Stimulated activated CD8-positive, alpha-beta memory T cell treated with anti-CD3 and anti-CD28 coated beads, Interleukin-15, amount 100 ng/mL, for 4 hours (primary cell): ENCODE measurements around the gene CCDC93.

Experiments
- DNase-seq, 2 donors: peaks; one replicate each; pipeline ENCODE4 v3.0.0-alpha.2; 2020; ENCODE audit warnings: low read depth in 2 of 2

CCDC93 gene

GRCh38 chr2:117989854-117990438 is 23.9 kb downstream of the CCDC93 start:
- DNase-seq: no peak

- DNase-seq: no peak
These were observed 26.7 kb downstream of the CCDC93 start for GRCh38 chr2:117987121-117987520.

DNA sequence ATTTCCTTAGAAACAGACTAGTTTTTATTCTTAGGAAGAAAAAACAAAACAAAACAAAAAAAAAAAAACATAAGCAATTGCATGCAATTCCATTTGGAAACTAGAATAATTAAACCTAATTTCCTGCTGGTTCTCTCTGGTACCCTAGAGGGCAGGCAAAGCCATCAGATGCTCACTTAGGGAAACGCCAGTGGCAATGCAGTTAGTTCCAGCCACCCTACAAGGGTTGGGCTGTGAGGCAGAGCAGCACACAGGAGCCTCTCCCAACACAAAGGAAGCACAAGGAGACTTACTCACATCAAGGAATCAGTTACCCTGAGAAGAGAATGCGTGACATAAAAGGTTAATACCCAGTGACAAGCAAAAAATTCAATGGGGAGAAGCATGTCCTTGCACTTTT is 28.8 kb downstream of the CCDC93 start:
- DNase-seq: no peak

DNA sequence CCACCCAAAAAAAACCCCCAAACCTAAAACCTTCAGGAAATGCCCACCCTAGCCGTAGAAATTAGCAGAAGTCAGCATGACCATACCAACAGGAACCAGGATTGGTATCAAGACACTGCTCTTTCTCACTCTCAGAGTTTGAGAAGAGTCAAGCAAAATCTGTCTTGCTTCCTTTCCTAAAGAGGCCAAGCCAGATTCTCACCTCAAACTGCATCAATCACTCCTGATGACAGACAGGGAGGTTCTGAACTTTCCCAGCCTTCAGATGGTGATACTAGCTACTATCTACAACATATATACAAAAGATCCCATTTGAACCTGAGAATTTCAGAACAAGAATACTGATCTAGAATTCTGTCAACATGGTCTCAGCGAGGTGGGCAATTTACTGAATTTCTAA is 29.7 kb downstream of the CCDC93 start:
- no peak for DNase-seq

DNA sequence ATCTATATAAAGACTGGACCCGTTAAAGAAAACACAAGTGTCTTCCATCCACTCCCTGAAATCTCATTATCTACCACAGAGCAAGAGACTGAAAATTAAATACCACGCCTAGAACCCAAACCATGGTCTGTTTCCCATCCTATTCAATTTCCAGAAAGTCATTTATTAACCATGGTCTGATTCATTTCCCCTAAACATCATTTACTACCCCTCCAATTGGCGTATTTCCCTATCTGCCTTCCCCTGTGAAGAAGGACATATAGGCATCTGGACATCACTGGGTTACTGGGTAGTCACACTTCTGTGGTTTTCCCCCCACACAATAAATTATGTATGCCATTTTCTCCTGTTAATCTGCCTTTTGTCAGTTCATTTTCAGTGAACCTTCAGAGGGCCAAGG is 30.8 kb downstream of the CCDC93 start:
- DNase-seq: no peak

DNA sequence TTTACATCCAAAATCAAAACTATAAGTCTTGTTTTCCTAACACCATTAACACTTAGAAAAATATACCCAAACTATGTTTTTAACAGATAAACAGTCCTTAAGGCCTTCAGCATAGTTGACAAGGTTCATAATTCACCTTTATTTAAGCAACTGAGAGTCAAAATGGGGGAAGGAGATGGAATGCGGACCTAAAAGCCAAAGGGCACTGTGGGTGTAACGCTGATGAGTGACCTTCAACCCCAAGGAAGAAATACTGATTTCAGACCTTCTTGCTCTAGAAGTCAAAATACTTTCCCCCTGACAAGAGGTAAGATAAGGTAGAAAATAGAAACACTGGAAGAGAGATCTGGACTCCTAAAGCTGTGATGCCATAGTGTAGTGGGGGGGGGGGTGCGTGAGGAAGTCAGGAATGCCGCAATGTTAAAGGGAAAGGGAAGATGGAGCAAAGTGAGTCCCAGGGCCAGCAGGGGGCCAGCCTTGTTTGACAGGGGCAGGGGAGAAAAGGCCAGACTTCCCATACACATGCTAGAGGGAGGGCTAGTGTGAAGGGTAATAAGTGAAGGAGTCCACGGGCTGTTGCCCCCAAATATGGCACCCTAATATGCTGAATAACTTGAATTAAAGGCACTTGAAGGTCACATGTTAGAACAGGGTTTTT is 31.4 kb downstream of the CCDC93 start:
- no peak for DNase-seq

DNA sequence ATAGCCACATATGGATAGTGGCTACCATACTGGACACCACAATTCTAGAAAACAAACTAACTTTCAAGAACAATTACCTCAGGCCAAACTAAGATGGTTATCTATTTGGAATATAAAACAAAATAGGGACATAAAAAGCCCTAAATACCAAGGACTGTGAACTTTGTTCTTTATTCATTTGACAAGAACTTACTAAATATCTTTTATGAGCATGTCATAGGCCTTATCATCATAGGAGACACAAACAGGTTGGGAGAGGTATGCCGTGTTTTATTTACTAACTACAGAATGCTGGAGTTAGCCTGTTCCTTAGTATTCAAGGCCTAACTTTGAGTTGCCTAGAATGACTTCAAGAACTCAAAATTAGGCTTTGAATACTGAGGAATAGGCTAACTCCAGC is 32.1 kb downstream of the CCDC93 start:
- DNase-seq: no peak

DNA sequence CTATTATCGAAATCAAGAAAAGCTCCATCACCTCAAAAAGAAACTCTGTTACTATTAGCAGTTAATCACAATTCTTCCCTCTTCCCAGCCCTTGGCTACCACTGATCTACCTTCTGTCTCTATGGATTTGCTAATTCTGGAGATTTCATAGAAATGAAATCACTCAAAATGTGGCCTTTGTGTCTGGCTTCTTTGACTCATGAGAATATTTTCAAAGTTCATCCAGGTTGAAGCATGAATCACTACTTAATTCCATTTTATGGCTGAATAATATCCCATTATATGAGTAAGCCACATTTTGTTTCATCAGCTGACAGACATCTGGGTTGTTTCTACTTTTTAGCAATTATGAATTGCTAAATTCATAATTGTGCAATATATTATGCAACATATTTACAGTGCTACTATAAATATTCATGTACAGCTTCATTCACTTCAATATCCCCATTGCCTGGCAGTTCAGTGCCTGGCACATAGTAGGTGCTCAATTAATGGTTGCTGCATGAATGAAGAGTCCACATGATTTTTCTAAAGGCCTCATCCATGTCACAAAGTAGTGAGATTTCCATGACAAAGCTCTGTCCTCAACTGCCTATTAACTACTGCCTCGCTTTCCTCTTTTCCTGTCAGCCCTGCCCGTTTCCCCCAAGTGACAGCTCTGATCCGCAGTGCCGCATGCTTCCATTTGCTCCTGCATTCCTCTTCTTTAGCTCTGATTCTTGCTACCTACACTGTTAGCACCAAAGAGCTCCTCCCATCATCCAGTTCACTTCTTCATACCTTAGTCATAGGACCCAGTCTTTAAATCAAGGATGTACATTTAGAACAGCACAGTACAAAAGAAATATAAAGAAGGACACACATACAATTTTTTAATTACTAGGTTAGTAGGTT is 32.8 kb downstream of the CCDC93 start:
- DNase-seq: no peak

DNA sequence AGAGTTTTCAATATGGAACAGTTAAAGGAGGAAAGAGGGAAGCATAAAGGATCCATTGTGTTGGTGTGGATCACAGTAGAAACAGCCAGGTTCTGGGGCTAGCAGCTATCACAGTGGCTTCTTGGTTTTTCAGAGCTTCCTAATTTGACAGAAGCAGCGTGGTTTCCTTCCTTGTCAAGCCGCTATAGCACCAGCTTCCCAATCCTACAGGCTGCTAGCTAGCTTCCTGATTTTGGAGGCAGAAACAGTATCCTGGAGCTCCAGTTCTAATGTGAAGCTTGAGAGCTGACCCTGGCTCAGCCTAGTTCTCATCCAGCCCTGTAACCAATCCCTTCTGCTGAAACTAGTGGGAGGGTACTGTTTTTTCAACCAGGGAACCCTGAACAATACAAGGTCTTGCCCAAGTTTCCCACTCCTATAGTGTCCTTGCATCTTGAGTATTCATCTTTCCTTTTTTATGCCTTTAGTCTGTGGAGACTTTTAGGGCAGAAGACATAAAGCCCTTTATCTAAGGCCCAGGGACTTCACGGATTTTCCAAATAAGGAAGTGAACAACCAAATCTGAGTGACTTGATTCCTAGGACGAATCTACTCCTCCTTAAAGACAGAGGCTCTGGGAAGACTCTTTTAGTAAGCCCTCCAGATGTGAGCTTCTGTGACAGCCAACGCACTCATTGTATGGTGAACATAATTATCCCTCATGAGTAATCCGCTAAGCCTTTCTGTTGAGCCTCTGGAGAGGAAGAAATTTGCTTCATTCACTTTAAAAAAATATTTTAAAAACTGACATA is 33.8 kb downstream of the CCDC93 start:
- no peak for DNase-seq

DNA sequence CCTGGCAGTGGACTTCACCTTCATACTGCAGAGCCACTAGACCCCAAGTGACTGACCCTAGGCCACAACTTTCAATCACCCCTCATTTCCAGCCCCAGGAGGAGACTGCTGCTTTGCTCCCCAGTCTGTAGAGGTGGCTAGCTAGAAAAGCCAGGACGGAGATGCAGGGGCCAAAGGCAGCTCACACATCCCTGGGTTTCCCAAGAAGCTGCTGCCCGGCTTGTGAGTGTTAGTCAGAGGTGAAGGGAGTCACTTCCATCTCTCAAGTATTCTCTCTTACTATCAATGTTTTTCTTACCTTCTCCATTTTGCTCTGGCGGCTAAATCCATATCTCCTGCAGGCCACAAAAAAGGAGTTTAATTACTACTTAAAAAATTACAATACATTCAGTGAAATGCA is 36.2 kb downstream of the CCDC93 start:
- no peak for DNase-seq

GRCh38 chr2:117976581-117976980 is 37.3 kb downstream of the CCDC93 start:
- no peak for DNase-seq

DNA sequence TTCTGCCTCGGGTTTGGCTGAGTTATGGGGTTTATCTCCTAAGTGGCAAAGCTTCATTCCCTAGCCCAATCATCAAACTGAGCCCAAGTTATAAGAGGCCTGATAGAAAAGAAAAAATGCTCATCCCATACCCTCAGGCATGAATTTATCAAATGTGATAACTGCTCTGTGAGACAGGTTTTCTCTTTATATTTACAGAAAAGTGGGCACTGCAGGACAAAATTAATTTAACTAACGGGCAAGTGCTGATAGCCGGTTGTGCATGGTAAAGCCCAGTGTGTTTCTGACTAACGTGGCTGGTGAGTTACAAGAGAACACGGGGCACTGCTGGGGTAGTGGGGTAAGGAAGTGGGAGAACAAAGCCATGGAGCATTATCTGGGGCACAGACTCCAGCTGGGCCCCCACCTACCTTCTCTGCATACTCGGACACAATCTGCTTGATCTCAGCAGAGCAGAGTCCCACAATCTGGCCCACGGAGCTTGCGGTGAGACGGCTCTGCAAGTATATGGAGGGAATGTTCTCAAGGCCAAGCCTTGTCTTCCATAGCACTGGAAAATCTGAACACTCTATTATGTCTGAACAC is 40.3 kb downstream of the CCDC93 start:
- no peak for DNase-seq

- DNase-seq: no peak
These were observed 41.3 kb downstream of the CCDC93 start for GRCh38 chr2:117972476-117973123.

GRCh38 chr2:117968722-117969121 is 45.1 kb downstream of the CCDC93 start:
- DNase-seq: no peak

- no peak for DNase-seq
These were observed 45.7 kb downstream of the CCDC93 start for GRCh38 chr2:117967977-117968718.

DNA sequence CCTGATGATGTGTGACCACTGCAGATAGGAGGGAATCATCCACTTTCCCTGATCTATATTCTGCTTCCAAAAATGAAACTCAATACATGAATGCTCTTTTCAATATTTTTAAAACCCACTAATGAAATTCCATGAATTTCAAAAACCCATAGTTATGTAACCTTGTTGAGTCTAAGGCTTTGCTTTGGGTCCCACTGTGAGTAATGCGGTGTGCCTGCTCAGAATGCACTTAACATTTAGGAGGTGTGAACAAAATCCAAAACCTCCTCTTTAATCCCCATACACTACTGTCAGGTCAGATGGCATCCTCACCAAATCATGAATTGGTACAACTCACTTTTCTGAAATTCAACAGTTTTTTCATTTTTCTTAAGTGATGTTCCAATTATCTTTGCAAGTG is 50.4 kb downstream of the CCDC93 start:
- no peak for DNase-seq

- no peak for DNase-seq
These were observed 52.7 kb downstream of the CCDC93 start for GRCh38 chr2:117961201-117961600.

- DNase-seq: no peak
These were observed 53.6 kb downstream of the CCDC93 start for GRCh38 chr2:117960231-117960630.

GRCh38 chr2:117958186-117958585 is 55.7 kb downstream of the CCDC93 start:
- DNase-seq: no peak

- no peak for DNase-seq
These were observed 56.3 kb downstream of the CCDC93 start for GRCh38 chr2:117957616-117958015.
